ENCODE data around the gene MAPK8. TPM values are rescaled to one million over a fixed set of nuclear protein-coding genes. Genes with fewer than 3 reads are reported as not detected.

MAPK8 gene
- total RNA-seq, 4 donors from 2014 or later = 27.4 to 43.5 (median 36.5) TPM

GRCh38 chr10:48324580-48324979, 18.1 kb downstream of the MAPK8 start:
- DNase-seq = no peak
- 41 to 45% methylated on average over 2 of the region's 2 CpGs for WGBS, 2 donors
- intact Hi-C loops (cut with DNase I) = no loop called here
- Histone ChIP-seq H3K9me3 (no peaks in the 10 kb centered on the region), H3K4me3 (no peak overlapping the region), H3K27me3 (no peaks in the 10 kb centered on the region), H3K4me1 (no peaks in the 10 kb centered on the region), H3K36me3 (peaks cover 0 to 3% (median 0%) of the 10 kb centered on the region in 3 donors), H3K27ac (no peak overlapping the region)
- TF ChIP-seq CTCF (IDR thresholded peaks at IDR 0.05) (no peak), POLR2A (IDR thresholded peaks at IDR 0.05) (no peak)

GRCh38 chr10:48330269-48330668, 23.8 kb downstream of the MAPK8 start:
- H3K36me3 ChIP-seq = peaks cover 0 to 7% (median 0%) of the 10 kb centered on the region in 3 donors
- DNase-seq = no peak
- no peaks in the 10 kb centered on the region for H3K9me3 ChIP-seq
- H3K4me3 ChIP-seq = no peak overlapping the region
- H3K27me3 ChIP-seq = no peaks in the 10 kb centered on the region
- WGBS, 2 donors = 73 to 88% methylated on average over 3 of the region's 3 CpGs
- intact Hi-C loops (cut with DNase I) = no loop called here
- TF ChIP-seq POLR2A (IDR thresholded peaks at IDR 0.05) = no peak
- no peak for TF ChIP-seq CTCF (IDR thresholded peaks at IDR 0.05)
- H3K4me1 ChIP-seq = peaks cover 0 to 46% (median 12%) of the 10 kb centered on the region in 3 donors
- peak overlapping the region in 1 of 4 donors; percentile 83 for H3K27ac ChIP-seq

- peaks cover 0 to 7% (median 0%) of the 10 kb centered on the region in 3 donors for H3K36me3 ChIP-seq
- DNase-seq = no peak
- H3K4me1 ChIP-seq = peaks cover 0 to 46% (median 12%) of the 10 kb centered on the region in 3 donors
- H3K27me3 ChIP-seq = no peaks in the 10 kb centered on the region
- 63 to 71% methylated on average over 1 of the region's 1 CpG for WGBS, 2 donors
- intact Hi-C loops (cut with DNase I) = no loop called here
- no peak for TF ChIP-seq POLR2A (IDR thresholded peaks at IDR 0.05)
- no peak for TF ChIP-seq CTCF (IDR thresholded peaks at IDR 0.05)
- no peak overlapping the region for H3K4me3 ChIP-seq
- H3K9me3 ChIP-seq = no peaks in the 10 kb centered on the region
- H3K27ac ChIP-seq = peak overlapping the region in 3 of 4 donors; percentile 58 to 83 (median 74)
These were observed 25.0 kb downstream of the MAPK8 start for GRCh38 chr10:48331436-48331835.

GRCh38 chr10:48332166-48332870, 25.8 kb downstream of the MAPK8 start:
- no peaks in the 10 kb centered on the region for H3K27me3 ChIP-seq
- no peak overlapping the region for H3K4me3 ChIP-seq
- peaks cover 0 to 7% (median 0%) of the 10 kb centered on the region in 3 donors for H3K36me3 ChIP-seq
- no peak for DNase-seq
- intact Hi-C loops (cut with DNase I) = no loop called here
- H3K9me3 ChIP-seq = no peaks in the 10 kb centered on the region
- TF ChIP-seq CTCF (IDR thresholded peaks at IDR 0.05) (peak in 1 of 6 experiments; percentile 6), POLR2A (IDR thresholded peaks at IDR 0.05) (no peak)
- peak overlapping the region; percentile 33 to 83 (median 66) for H3K27ac ChIP-seq
- 58 to 69% methylated on average over 5 of the region's 5 CpGs for WGBS, 2 donors
- peaks cover 0 to 46% (median 12%) of the 10 kb centered on the region in 3 donors for H3K4me1 ChIP-seq

- TF ChIP-seq POLR2A (IDR thresholded peaks at IDR 0.05) = no peak
- no peak for TF ChIP-seq CTCF (IDR thresholded peaks at IDR 0.05)
These were observed 26.4 kb downstream of the MAPK8 start for GRCh38 chr10:48332871-48333216.

More at GRCh38 chr10:48332871-48333216, 26.4 kb downstream of the MAPK8 start:
- no peak for DNase-seq
- peak overlapping the region; percentile 33 to 83 (median 66) for H3K27ac ChIP-seq
- H3K4me1 ChIP-seq = peaks cover 0 to 46% (median 12%) of the 10 kb centered on the region in 3 donors
- H3K27me3 ChIP-seq = no peaks in the 10 kb centered on the region
- no peak overlapping the region for H3K4me3 ChIP-seq
- intact Hi-C loops (cut with DNase I) = no loop called here
- WGBS, 2 donors = 92 to 100% methylated on average over 1 of the region's 1 CpG
- H3K9me3 ChIP-seq = no peaks in the 10 kb centered on the region
- peaks cover 0 to 7% (median 0%) of the 10 kb centered on the region in 3 donors for H3K36me3 ChIP-seq
